Liver (tissue), 4 donors: ENCODE measurements around the gene CPLX1. TPM values are rescaled to one million over a fixed set of nuclear protein-coding genes. Genes with fewer than 3 reads are reported as not detected.

ENCODE experiments used
- polyA plus RNA-seq, 2 donors: library from polyadenylated mRNA; stranded (reverse) in 1 of 2; unstranded in 1 of 2; fragments of 200-250 nt in 1 of 2; fragments of >200 nt in 1 of 2; fragmentation: Nextera tagmentation in 1 of 2; extraction: Ambion mirVana in 1 of 2; gene quantifications; one replicate each; pipeline versions ENCODE4 v1.2.1 to v1.2.3, GENCODE V29; 2013 to 2015
- total RNA-seq, 2 donors: library from RNA; depleted of rRNA; stranded (reverse); fragments of >200 nt; gene quantifications; one replicate each; pipeline ENCODE4 v1.2.3, GENCODE V29; 2014
- donor health status: healthy.
- donor health status: healthy.
- donor health status: healthy.

CPLX1 gene
- total and polyA plus RNA-seq, 4 donors: 0.14 to 2.8 (median 0.80) TPM

Other genes with a start within 250 kb of the CPLX1 start
- gene TMEM271, start 249.8 kb downstream of the CPLX1 start, total RNA-seq: not detected
- not detected for gene TMEM271, start 249.8 kb downstream of the CPLX1 start, polyA plus RNA-seq
- gene PDE6B, start 200.6 kb downstream of the CPLX1 start, total RNA-seq: 1 to 10 TPM in 1 of 2 donors, under 1 TPM in 1; 0.59 to 7.3 TPM
- under 1 TPM; 0.28 to 0.40 TPM for gene PDE6B, start 200.6 kb downstream of the CPLX1 start, polyA plus RNA-seq
- gene ATP5ME, start 151.9 kb downstream of the CPLX1 start, total RNA-seq: 10 to 100 TPM; 31.4 to 75.9 TPM
- gene ATP5ME, start 151.9 kb downstream of the CPLX1 start, polyA plus RNA-seq: 100 to 1,000 TPM; 263 to 621 TPM
- 1 to 10 TPM; 2.4 to 4.6 TPM for gene MYL5, start 151.6 kb downstream of the CPLX1 start, total RNA-seq
- 1 to 10 TPM; 4.8 to 5.0 TPM for gene MYL5, start 151.6 kb downstream of the CPLX1 start, polyA plus RNA-seq
- gene SLC49A3, start 137.0 kb downstream of the CPLX1 start, total RNA-seq: 1 to 10 TPM; 1.6 to 2.5 TPM
- 1 to 10 TPM in 1 of 2 donors, under 1 TPM in 1; 0.40 to 3.6 TPM for gene SLC49A3, start 137.0 kb downstream of the CPLX1 start, polyA plus RNA-seq
- 10 to 100 TPM; 17.2 to 23.3 TPM for gene PCGF3, start 120.3 kb downstream of the CPLX1 start, total RNA-seq
- 10 to 100 TPM; 11.0 to 11.4 TPM for gene PCGF3, start 120.3 kb downstream of the CPLX1 start, polyA plus RNA-seq
- gene GAK, start 106.2 kb upstream of the CPLX1 start, total RNA-seq: 10 to 100 TPM; 43.7 to 69.7 TPM
- gene GAK, start 106.2 kb upstream of the CPLX1 start, polyA plus RNA-seq: 10 to 100 TPM; 27.4 to 50.3 TPM
- 10 to 100 TPM; 18.6 to 26.0 TPM for gene TMEM175, start 106.3 kb upstream of the CPLX1 start, total RNA-seq
- 10 to 100 TPM; 25.0 to 26.3 TPM for gene TMEM175, start 106.3 kb upstream of the CPLX1 start, polyA plus RNA-seq
- 1 to 10 TPM; 2.4 to 8.8 TPM for gene DGKQ, start 147.4 kb upstream of the CPLX1 start, total RNA-seq
- 1 to 10 TPM; 1.5 to 4.8 TPM for gene DGKQ, start 147.4 kb upstream of the CPLX1 start, polyA plus RNA-seq
- gene IDUA, start 160.9 kb upstream of the CPLX1 start, total RNA-seq: 1 to 10 TPM; 3.8 to 4.5 TPM
- 1 to 10 TPM; 3.0 to 3.8 TPM for gene IDUA, start 160.9 kb upstream of the CPLX1 start, polyA plus RNA-seq
- gene SLC26A1, start 167.3 kb upstream of the CPLX1 start, total RNA-seq: 10 to 100 TPM; 34.7 to 41.0 TPM
- 10 to 100 TPM in 1 of 2 donors, 1 to 10 TPM in 1; 5.1 to 17.8 TPM for gene SLC26A1, start 167.3 kb upstream of the CPLX1 start, polyA plus RNA-seq
- gene FGFRL1, start 185.5 kb upstream of the CPLX1 start, total RNA-seq: 10 to 100 TPM; 15.2 to 29.6 TPM
- gene FGFRL1, start 185.5 kb upstream of the CPLX1 start, polyA plus RNA-seq: 10 to 100 TPM; 14.2 to 49.1 TPM